Astrocyte of the hippocampus (primary cell): ENCODE data around the gene SPATA13.
A peak's percentile ranks its signal among the peaks of the same experiment; 100 is the strongest.

ENCODE experiments used
- DNase-seq: peaks from one replicate; pipeline ENCODE4 v3.0.0; 2011; ENCODE audit warnings: low read depth, low spot score

The SPATA13 gene

DNA sequence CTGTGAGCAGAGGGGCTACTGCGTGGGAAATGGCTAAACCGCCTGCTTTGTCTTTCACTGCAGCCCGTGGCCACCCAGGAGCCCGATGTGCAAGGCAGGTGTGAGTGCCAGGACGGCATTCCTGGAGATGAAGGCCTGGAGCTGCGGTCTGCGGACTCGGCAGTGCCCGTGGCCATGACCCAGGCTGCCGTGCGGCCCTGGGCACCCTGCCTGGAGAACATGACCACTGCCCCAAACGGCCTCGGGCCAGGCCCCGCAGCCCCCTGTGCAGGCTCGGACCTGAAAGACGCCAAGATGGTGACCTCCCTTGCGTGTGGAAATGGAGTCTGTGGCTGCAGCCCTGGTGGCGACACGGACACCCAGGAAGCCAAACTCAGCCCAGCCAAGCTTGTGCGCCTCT is 62.2 kb downstream of the SPATA13 start:
- no peak for DNase-seq

- no peak for DNase-seq
Measured at GRCh38 chr13:24223341-24224231, 63.1 kb downstream of the SPATA13 start.

GRCh38 chr13:24224232-24224680 is 63.7 kb downstream of the SPATA13 start:
- DNase-seq: no peak

DNA sequence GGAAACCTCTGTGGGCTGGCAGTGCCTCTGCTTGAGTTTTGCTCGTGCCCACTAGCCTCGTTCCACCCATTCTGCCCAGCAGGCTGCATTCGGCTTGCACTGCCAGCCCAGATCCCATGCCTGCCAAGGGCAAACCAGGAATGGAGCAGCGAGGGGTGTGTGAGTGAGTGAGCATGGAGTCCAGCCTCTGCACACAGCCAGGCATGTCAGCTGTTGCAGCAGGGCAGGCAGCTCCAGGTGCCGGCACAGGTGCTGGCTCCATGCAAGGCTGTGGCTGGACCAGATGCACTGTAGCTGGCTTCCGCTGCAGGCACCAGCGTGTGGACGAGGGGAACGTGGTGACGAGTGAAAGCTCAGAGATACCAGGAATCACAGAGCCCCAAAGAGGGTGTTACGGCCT is 64.5 kb downstream of the SPATA13 start:
- no peak for DNase-seq

DNA sequence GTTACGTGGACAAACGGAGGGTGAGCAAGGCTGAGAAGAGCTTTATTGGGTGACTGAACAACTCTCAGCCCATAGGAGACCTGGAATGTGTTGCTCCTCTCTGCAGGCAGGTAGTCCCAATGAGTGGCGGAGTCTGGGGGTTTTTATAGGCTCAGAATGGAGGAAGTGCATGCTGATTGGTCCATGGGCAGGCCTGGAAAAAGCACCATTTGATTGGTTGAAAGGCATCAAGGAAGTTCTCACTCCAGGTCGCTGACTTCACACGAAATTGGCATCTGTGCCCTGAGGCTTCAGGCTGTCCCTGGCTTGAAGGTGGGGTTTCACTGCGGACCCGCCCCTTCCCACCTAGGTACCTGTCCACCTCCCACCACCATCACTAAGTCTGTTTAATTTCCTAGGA is 65.4 kb downstream of the SPATA13 start:
- no peak for DNase-seq

DNA sequence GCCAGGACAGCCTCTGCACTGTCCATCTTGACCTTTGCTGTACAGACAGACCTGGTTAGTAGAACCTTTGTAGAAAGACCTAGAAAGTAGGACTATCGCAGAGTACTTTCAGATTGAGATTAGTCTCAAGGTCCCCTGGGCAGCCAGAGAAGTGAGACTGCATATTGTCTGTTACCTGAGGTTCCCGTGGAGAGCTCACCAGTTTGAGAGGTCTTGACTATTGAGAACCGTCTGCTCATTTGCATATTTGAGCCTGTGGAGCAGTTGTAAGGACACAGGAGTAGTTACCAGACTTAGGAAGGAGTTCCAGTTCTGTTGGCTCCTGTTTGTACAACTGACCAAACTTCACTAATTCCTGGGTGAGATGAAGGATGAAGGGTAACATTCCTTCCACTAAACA is 66.2 kb downstream of the SPATA13 start:
- DNase-seq: no peak

DNA sequence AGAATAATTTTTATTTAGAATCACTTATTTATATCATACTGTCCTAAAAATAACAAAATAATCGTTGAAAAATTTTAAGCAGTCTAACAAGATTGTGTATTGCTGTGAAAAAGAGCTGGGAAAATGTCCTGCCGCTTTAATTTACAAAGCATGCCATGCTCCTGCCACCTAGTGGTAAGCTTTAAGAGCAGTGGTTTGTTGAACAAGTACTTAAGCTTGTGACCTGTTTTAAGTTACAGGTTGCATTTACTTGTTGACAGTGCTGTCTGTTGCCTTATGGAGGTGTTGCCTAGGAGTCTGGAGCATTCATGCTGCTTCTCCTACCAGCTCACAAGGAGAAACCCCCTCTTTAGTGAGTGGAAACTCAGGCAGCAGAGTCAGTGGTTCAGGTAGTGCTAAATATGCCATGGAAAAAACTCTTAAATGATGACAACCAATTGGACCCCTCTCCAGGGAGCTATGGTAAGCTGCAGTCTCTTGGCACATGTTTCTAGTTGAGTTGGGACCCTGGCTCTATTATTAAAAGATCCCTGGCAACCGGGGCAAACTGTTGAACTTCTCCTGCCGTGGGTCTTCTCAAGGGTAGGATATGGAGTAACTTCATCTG is 68.4 kb downstream of the SPATA13 start:
- peak; percentile 76 for DNase-seq

GRCh38 chr13:24230428-24231072 is 70.0 kb downstream of the SPATA13 start:
- DNase-seq: no peak

DNA sequence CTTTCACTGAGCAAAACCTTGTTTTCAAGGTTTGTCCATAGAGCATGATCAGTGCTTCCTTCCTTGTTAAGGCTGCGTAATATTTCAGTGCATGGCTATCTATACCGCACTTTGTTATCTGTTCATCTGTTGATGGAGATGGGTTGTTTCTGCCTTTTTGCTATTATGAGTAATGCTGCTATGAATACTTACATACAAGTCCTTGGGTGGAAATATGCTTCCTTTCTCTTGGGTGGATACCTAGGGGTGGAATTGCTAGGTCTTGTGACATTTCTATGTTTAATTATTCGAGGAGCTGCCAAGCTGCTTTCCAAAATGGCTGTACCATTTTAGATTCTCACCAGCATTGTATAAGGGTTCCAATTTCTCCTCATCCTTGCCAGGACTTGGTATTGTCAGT is 70.9 kb downstream of the SPATA13 start:
- no peak for DNase-seq

DNA sequence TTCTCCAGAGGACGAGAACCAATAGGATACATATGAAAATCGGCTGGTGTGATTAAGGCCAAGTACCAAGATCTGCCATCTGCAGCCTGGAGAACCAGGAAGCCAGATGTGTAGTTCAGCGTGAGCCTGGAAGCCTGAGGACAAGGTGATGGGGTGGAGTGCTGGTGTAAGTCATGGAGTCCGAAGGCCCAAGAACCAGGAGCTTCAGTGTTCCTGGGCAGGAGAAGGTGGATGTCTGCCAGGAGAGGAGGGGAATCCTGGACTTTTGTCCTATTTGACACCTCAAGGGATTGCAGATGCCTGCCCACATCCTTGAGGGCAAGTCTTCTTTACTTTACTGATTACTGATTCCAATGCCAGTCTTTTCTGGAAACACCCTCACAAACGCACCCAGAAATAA is 71.5 kb downstream of the SPATA13 start:
- no peak for DNase-seq

GRCh38 chr13:24232474-24232873 is 72.0 kb downstream of the SPATA13 start:
- DNase-seq: no peak

DNA sequence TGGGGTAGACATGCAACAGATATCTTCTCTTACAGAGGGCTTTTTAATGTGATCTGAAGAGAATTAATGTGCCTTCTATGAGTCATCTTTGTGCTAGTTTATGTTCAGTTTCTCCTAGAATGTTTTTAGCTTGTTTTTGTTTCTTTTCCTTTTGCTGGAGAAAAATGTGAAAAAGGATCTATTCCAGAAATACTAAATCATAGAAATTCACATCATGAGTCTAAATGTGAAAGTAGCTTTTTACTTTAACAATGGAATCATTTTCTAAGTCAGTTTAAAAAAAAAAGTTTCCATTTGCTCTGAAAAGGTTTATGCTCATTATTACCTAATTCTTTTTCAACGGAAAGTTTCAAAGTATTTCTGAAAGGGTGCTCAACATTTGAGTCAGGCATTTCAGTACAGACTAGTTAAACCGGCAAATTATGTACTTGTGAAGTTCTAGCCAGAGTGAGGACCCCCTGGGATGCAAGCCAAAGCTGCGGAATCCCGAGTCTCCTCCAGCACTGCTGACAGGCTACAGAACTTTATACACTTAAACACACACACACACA is 72.9 kb downstream of the SPATA13 start:
- DNase-seq: peak; percentile 81

DNA sequence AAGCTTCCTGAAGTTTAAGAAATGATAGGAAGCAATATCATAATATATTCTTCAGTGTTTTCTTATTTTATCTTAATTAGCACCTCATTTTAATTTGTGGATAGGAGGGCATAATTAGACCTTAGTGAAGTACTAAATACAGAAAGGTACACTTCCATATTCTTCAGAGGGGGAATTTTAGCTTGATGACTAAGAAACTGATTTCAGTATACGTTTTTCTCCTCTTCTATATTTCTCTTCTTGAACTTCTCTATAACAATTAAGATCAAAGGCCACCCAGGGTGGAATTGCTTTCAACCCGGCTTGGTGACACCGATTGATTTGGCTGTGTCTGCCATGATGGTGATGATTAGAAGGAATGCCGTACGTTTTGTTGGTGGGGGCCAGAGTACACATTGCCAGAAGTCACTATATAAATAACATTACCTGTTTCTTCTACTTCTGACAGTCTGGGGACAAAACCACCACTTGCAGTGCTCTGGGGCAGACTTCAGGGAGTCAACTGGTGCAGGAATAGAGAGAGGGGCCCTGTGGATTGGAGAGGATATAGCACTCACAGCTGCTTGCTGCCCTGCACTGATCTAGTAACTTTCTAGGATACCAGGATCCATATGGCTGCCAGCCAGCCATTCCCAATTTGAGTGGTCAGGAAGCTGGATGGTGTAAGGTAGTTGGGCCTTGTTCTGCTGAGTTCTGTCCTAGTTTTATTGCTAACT is 73.8 kb downstream of the SPATA13 start:
- DNase-seq: no peak

GRCh38 chr13:24237356-24237755 is 76.8 kb downstream of the SPATA13 start:
- no peak for DNase-seq

- DNase-seq: no peak
Measured at GRCh38 chr13:24241336-24241735, 80.8 kb downstream of the SPATA13 start.

- DNase-seq: no peak
Measured at GRCh38 chr13:24242100-24242499, 81.6 kb downstream of the SPATA13 start.

GRCh38 chr13:24243302-24243701 is 82.8 kb downstream of the SPATA13 start:
- DNase-seq: no peak

GRCh38 chr13:24244802-24245201 is 84.3 kb downstream of the SPATA13 start:
- no peak for DNase-seq

DNA sequence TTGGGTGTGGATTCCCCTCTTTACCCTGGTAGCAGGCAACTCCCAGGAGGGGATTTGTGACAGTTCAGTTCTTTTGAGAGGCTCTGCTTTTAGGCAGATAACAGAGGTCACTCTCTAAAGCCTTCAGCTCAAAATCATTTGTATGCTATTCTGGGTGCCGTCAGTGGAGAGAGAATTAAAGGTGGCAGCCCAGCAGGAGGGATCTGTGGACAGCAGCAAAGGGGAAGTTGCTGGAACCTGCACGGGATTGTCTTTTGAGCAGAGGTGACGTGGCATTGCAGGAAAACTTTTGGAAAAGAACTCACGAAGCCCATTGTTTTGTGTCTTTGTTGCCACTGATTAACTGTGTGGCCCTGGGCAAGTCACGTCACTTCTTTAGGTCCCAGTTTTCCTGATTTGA is 86.5 kb downstream of the SPATA13 start:
- no peak for DNase-seq

GRCh38 chr13:24249624-24250023 is 89.1 kb downstream of the SPATA13 start:
- no peak for DNase-seq

DNA sequence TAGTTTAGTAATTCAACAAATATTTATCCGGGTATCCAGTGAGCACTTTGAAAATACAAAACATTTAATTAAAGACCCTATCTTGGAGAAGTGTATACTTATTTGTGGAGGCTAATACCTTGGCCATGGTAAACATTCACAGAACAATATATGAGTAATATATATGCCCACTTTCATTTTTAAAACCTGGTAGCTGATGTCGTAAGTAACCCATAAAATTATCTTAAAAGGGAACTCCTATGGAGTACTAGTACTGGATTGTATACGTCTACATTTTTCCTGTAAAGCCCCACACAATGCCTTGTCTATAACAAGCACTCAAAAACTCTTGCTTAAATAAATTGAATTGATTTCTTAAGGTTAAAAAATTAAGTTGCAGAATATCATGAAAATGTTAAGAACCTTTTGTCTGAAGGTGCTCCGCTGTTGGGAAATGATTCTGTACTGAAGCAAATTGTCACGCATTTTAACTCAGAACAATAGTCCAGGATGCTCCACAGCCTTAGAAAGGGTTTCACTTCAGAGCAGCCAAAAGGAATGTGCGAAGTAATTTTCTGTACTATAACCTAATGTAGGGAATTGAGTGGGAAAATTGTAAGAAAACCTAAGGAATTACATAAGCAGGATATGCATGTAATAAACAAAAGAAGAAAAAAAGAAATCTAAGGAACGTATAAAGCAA is 90.0 kb downstream of the SPATA13 start:
- DNase-seq: peak; percentile 37
